HL-60 (cell line): ENCODE measurements around the gene FEN1.

Source experiments
- GABPA ChIP-seq: IDR thresholded peaks from 2 replicates; pipeline ENCODE4 v1.6.1; 2012; ENCODE audit warnings: low read depth
- POLR2AphosphoS5 ChIP-seq: IDR thresholded peaks from 2 replicates; pipeline ENCODE4 v1.6.1; 2012; ENCODE audit warnings: low read depth
- SPI1 ChIP-seq: IDR thresholded peaks from 2 replicates; pipeline ENCODE4 v1.6.1; 2012; ENCODE audit warnings: low read depth, mild to moderate bottlenecking, borderline replicate concordance
- TF ChIP-seq, protein P1 (sequence below): IDR thresholded peaks from one replicate; pipeline ENCODE4 v1.5.1; 2011; ENCODE audit warnings: low read length, control low read depth, inconsistent platforms; ENCODE audit not compliant: insufficient read depth
- TF ChIP-seq, protein P2 (sequence below): IDR thresholded peaks from 2 replicates; pipeline ENCODE4 v1.6.1; 2012; ENCODE audit warnings: low read depth; ENCODE audit not compliant: insufficient replicate concordance

DNA sequence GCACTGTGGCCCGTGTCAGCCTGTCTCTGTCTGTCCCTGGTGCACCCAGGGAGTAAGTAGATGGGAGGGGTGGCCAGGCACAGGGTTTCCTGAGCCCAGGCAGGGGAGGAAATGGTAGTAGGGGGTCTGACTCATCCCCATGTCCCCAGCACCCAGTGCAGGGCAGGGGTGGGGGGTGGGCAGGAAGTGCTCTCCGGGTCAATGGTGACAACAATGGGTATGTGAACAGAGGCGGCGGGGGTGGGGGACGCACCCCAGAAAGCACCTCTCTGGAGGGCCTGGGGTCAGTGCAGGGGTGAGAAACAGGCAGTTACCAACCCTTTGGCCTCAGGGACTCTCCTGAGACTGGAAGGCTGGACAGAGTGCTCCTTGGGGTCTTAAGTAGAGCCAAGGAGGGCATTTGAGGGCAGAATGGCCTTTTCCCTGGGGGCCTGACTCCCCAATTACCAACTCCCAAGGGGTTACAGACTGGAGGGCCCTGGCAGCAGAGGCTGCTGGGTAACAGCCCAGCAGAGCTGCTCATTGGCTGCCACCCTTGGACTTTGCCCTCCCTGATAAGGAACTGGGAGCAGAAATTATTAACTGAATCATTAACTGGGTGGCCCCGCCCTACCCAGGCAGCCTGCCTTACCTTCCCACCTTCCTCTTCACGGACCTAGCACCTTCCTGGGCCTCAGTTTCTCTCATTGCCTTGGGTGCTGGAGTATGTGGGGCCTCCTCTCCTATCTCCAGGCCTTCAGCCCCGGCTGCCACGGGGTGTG, 36.1 kb upstream of the FEN1 start:
- TF ChIP-seq, protein P1, sequence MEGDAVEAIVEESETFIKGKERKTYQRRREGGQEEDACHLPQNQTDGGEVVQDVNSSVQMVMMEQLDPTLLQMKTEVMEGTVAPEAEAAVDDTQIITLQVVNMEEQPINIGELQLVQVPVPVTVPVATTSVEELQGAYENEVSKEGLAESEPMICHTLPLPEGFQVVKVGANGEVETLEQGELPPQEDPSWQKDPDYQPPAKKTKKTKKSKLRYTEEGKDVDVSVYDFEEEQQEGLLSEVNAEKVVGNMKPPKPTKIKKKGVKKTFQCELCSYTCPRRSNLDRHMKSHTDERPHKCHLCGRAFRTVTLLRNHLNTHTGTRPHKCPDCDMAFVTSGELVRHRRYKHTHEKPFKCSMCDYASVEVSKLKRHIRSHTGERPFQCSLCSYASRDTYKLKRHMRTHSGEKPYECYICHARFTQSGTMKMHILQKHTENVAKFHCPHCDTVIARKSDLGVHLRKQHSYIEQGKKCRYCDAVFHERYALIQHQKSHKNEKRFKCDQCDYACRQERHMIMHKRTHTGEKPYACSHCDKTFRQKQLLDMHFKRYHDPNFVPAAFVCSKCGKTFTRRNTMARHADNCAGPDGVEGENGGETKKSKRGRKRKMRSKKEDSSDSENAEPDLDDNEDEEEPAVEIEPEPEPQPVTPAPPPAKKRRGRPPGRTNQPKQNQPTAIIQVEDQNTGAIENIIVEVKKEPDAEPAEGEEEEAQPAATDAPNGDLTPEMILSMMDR: no peak
- TF ChIP-seq POLR2AphosphoS5 (no peak), GABPA (no peak), SPI1 (no peak)
- TF ChIP-seq, protein P2, sequence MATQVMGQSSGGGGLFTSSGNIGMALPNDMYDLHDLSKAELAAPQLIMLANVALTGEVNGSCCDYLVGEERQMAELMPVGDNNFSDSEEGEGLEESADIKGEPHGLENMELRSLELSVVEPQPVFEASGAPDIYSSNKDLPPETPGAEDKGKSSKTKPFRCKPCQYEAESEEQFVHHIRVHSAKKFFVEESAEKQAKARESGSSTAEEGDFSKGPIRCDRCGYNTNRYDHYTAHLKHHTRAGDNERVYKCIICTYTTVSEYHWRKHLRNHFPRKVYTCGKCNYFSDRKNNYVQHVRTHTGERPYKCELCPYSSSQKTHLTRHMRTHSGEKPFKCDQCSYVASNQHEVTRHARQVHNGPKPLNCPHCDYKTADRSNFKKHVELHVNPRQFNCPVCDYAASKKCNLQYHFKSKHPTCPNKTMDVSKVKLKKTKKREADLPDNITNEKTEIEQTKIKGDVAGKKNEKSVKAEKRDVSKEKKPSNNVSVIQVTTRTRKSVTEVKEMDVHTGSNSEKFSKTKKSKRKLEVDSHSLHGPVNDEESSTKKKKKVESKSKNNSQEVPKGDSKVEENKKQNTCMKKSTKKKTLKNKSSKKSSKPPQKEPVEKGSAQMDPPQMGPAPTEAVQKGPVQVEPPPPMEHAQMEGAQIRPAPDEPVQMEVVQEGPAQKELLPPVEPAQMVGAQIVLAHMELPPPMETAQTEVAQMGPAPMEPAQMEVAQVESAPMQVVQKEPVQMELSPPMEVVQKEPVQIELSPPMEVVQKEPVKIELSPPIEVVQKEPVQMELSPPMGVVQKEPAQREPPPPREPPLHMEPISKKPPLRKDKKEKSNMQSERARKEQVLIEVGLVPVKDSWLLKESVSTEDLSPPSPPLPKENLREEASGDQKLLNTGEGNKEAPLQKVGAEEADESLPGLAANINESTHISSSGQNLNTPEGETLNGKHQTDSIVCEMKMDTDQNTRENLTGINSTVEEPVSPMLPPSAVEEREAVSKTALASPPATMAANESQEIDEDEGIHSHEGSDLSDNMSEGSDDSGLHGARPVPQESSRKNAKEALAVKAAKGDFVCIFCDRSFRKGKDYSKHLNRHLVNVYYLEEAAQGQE: no peak
